ENCODE results near the gene DDX25.
A peak's percentile ranks its signal among the peaks of the same experiment; 100 is the strongest.
"Not testable (repeated sequence)": the region's sequence is repeated elsewhere in the genome, so short reads cannot be mapped to it uniquely, and the experiment has no call there.

The DDX25 gene

DNA sequence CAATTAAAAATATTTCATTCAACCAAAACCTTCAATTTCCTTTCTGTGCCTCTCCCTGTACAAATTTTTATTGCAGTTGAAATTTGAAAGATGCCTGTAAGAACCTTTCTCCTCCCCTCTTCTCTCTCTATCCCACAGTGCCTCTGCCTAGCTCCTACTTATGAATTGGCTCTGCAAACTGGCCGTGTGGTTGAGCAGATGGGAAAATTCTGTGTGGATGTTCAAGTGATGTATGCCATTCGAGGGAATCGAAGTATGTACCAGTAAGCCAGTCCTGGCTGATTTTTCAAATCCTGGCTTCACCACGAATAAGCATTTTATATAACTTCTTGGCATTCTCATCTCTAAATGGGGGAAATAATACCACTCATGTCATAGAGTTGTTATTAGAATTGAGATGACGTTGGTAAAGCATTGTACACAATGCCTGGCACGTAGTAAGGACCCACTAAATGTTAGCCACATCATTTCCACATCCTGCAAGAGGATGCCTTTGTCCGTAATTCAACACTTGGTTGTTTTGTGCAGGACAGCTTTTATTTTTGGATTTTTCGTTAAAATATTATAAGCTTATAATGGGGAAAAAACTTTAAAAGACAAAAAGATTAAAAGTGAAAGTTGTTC is 6.0 kb downstream of the DDX25 start:
- TF ChIP-seq, protein P1, sequence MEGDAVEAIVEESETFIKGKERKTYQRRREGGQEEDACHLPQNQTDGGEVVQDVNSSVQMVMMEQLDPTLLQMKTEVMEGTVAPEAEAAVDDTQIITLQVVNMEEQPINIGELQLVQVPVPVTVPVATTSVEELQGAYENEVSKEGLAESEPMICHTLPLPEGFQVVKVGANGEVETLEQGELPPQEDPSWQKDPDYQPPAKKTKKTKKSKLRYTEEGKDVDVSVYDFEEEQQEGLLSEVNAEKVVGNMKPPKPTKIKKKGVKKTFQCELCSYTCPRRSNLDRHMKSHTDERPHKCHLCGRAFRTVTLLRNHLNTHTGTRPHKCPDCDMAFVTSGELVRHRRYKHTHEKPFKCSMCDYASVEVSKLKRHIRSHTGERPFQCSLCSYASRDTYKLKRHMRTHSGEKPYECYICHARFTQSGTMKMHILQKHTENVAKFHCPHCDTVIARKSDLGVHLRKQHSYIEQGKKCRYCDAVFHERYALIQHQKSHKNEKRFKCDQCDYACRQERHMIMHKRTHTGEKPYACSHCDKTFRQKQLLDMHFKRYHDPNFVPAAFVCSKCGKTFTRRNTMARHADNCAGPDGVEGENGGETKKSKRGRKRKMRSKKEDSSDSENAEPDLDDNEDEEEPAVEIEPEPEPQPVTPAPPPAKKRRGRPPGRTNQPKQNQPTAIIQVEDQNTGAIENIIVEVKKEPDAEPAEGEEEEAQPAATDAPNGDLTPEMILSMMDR (conservative IDR thresholded peaks at IDR 0.05; ENCODE audit: low read depth, low read length): no peak
- no peak for DNase-seq (ENCODE audit: low read depth)
- H3K4me3 ChIP-seq (ENCODE audit: low read length): no peak overlapping the region

DNA sequence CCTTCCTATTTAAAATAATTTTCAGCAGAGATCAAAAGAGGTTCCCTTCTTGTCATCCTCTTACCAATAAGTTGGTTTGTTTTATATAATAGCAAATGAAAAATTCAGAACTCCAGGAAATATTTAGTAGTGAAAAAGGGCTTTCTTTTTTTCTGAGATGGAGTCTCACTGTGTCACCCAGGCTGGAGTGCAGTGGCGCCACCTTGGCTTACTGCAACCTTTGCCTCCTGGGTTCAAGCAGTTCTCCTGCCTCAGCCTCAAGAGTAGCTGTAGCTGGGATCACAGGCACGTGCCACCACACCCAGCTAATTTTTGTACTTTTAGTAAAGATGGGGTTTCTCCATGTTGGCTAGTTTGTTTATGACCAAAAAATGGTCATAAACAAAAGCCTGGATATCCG is 10.3 kb downstream of the DDX25 start:
- H3K4me3 ChIP-seq (ENCODE audit: low read length); DNase-seq (ENCODE audit: low read depth): not testable (repeated sequence)

DNA sequence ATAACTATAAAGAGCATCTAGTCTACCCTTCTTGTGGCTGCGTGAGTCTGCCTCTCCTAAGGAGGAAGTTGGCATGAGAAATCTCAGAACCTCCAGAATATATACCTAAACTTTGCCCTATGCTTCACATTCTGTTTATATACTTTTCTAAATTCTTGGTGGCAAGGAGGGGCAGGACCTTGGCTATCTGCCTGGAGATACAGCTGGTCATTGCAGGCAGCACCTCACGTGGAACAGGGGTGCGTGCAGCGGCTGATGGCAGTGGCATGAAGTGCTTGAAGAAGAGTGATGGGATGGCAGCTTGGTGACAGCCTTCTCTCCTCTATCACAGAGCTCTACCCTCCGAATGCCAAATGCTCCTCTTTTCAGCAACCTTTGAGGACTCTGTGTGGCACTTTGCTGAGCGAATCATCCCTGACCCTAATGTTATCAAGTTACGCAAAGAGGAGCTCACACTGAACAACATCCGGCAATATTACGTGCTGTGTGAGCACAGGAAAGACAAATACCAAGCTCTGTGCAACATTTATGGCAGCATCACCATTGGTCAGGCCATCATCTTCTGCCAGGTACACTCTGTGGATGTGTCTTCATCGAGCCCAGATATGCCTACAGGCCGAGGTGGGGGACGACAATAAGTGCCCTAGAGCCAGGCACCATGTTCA is 12.5 kb downstream of the DDX25 start:
- H3K4me3 ChIP-seq (ENCODE audit: low read length): no peak overlapping the region
- DNase-seq (ENCODE audit: low read depth): no peak
- TF ChIP-seq, protein P1 (conservative IDR thresholded peaks at IDR 0.05; ENCODE audit: low read depth, low read length): no peak

DNA sequence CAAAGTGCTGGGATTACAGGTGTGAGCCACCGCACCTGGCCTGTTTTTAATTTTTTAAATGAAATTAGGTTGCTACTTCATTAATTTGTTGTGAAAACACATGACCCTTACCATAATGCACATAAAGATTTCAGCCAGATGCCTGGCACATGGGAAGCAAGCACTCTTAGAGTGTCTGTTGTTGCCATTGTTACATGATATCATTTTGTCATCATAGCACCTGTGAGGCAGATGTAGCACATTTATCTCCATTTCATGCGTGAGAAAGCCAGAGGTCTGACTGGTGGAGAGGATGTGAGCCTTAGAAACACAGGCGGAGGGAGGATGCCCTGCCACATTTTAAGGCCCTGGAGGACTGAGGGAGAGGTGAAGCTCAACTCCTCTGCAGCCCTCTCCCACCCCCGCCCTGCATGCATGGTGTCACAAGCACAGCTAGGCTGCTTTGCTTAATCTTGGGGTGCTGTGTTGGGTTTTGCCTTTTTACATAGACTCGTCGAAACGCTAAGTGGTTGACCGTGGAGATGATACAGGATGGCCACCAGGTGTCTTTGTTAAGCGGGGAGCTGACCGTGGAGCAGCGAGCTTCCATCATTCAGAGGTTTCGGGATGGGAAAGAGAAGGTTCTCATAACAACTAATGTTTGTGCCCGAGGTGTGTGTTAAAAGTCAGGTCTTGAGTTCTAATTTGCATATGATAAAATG is 14.0 kb downstream of the DDX25 start:
- TF ChIP-seq, protein P1 (conservative IDR thresholded peaks at IDR 0.05; ENCODE audit: low read depth, low read length): no peak
- DNase-seq (ENCODE audit: low read depth): no peak
- H3K4me3 ChIP-seq (ENCODE audit: low read length): no peak overlapping the region

DNA sequence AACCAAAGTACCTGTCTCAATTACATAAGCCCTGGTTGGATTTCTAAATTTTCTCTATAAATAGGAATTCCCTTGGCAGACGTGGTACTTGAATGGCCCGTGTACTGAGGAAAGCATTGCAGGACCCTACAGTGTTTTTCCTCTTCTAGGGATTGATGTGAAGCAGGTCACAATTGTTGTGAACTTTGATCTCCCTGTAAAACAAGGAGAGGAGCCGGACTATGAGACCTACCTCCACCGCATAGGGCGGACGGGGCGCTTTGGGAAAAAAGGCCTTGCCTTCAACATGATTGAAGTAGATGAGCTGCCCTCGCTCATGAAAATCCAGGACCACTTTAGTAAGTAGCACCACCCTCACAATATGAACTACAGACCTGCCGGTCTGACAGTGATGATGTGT is 16.7 kb downstream of the DDX25 start:
- H3K4me3 ChIP-seq (ENCODE audit: low read length): no peak overlapping the region
- no peak for DNase-seq (ENCODE audit: low read depth)
- TF ChIP-seq, protein P1 (conservative IDR thresholded peaks at IDR 0.05; ENCODE audit: low read depth, low read length): no peak

DNA sequence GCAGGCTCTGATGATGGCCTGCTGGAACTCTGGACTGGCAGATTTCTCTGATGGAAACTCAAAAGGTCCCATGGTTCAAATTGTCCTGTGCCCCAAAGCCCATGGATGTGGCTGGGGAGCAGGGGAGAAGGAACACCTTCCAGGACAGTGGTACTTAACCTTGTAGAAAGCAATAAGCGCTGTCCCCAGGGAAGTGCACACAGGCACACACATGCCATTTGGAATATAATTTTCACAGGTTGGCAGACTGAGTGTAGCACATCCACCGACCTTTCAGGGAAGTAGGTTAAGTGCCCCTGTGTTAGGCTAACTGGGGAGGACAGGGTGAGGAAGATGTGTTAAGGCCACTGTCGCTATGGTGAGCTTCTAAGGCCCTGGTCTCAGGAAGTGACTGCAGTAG is 17.8 kb downstream of the DDX25 start:
- H3K4me3 ChIP-seq (ENCODE audit: low read length): no peak overlapping the region
- no peak for DNase-seq (ENCODE audit: low read depth)
- TF ChIP-seq, protein P1 (conservative IDR thresholded peaks at IDR 0.05; ENCODE audit: low read depth, low read length): no peak

DNA sequence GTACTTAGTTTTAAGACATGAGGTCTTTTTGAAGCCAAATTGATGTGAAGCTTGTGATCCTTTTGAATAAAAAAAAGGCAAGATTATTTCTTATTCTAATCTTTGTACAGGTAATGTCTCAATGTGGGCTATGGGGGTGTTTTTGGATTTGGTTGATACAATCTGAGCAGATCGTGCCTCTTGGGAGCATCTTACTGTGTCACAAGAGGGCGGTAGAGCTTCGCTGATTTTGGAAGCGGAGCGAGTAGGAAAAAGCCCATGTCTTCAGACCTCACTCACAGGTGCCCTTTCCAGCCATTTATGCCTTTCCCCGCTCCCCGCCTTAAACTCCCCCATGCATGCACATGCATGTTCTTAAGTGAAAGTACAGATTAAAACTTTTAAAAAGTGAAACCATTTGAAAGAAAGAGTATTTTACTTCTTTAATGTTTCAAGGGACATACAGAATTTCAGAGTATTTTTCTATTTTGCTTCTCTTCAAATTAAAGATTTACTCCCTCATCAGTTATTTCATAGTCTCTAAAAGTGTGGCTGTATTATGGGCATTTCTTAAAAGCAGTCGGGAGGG is 18.8 kb downstream of the DDX25 start:
- TF ChIP-seq, protein P1 (conservative IDR thresholded peaks at IDR 0.05; ENCODE audit: low read depth, low read length): peak; percentile 92
- peak; percentile 10 for DNase-seq (ENCODE audit: low read depth)
- H3K4me3 ChIP-seq (ENCODE audit: low read length): no peak overlapping the region
